ENCODE measurements around the gene ZNF410. TPM values are rescaled to one million over a fixed set of nuclear protein-coding genes. Genes with fewer than 3 reads are reported as not detected.

Gene ZNF410
- total and polyA plus RNA-seq, 2 of the 8 experiments (the other 6 are each of a cell fraction or from before 2014, with no cell fraction given), result 11.2 to 18.9 TPM

- no peak for DNase-seq (ENCODE audit: low read depth in 1 of 2, low spot score in 2 of 2)
- POLR2A ChIA-PET (ENCODE audit: partially characterized antibody), result interaction anchor here (0.6 kb wide), 1 partner anchor 199 kb away, joined by 4 read pairs; no protein-coding TSS in a partner anchor
- Histone ChIP-seq H2BK12ac (ENCODE audit: low read depth, low read length) (no peak overlapping the region), H2BK20ac (ENCODE audit: low read length) (no peak overlapping the region), H2AFZ (ENCODE audit: low read length) (no peak overlapping the region), H3K4me3 (ENCODE audit: extremely low read depth in 1 of 4, insufficient read depth in 2 of 4, low read depth in 3 of 4, low read length in 4 of 4) (no peak overlapping the region), H3K9me3 (ENCODE audit: insufficient read depth in 2 of 2, low read depth in 1 of 2, low read length in 1 of 2) (no peaks in the 10 kb centered on the region), H3K18ac (ENCODE audit: extremely low read depth, low read length) (no peak overlapping the region), H4K5ac (ENCODE audit: insufficient read length, low read depth, low read length) (no peak overlapping the region), H3K23me2 (ENCODE audit: low read depth, low read length) (peaks cover 10% of the 10 kb centered on the region), H3K9ac (replicated peaks in 1 of 4; ENCODE audit: extremely low read depth in 1 of 4, low read depth in 3 of 4, low read length in 3 of 4) (no peak overlapping the region), H3K79me1 (ENCODE audit: low read depth, low read length) (no peaks in the 10 kb centered on the region), H3K27me3 (replicated peaks in 1 of 4; ENCODE audit: control insufficient read depth in 3 of 4, extremely low read depth in 1 of 4, insufficient read depth in 3 of 4, low read length in 3 of 4) (no peaks in the 10 kb centered on the region), H3K4me1 (replicated peaks in 1 of 4; ENCODE audit: control insufficient read depth in 3 of 4, insufficient read depth in 4 of 4, low read length in 3 of 4) (peaks cover 0 to 2% (median 0%) of the 10 kb centered on the region in 4 experiments; a peak in 1 of 7 replicates), H4K8ac (ENCODE audit: extremely low read depth, insufficient read depth, low read length) (no peak overlapping the region), H3K23ac (ENCODE audit: insufficient read length) (no peak overlapping the region), H3K14ac (ENCODE audit: insufficient read length) (no peak overlapping the region), H3K4me2 (ENCODE audit: insufficient read depth in 1 of 2, low read depth in 2 of 2, low read length in 2 of 2) (no peak overlapping the region), H3K36me3 (ENCODE audit: control insufficient read depth in 2 of 4, insufficient read depth in 4 of 4, low read length in 3 of 4) (peaks cover 0 to 8% (median 3%) of the 10 kb centered on the region in 4 experiments; a peak in 5 of 8 replicates), H3K79me2 (ENCODE audit: control insufficient read depth in 1 of 2, insufficient read depth in 2 of 2, low read length in 2 of 2) (peaks cover 3 to 43% of the 10 kb centered on the region in 2 experiments; a peak in 3 of 4 replicates), H4K91ac (replicated peaks; ENCODE audit: insufficient read length, low read length) (no peak overlapping the region), H3K56ac (replicated peaks; ENCODE audit: insufficient read length, low read depth, low read length) (no peak overlapping the region), H2BK15ac (ENCODE audit: low read length) (no peak overlapping the region), H2AK5ac (ENCODE audit: low read depth, low read length) (no peak overlapping the region), H3K27ac (ENCODE audit: low read depth, low read length) (no peak overlapping the region), H2BK5ac (ENCODE audit: low read depth, low read length) (no peak overlapping the region; the same call in 1 of the 2 replicates), H4K20me1 (replicated peaks in 1 of 2; ENCODE audit: control insufficient read depth in 1 of 2, insufficient read depth in 2 of 2, low read length in 2 of 2) (no peaks in the 10 kb centered on the region), H2BK120ac (replicated peaks; ENCODE audit: low read depth, low read length) (no peak overlapping the region), H3K4ac (replicated peaks; ENCODE audit: insufficient read length, low read depth, low read length) (no peak overlapping the region)
- FAIRE-seq, result no peak
- CTCF ChIA-PET (ENCODE audit: partially characterized antibody), result interaction anchor here (0.9 kb wide), 1 partner anchor 12 kb away, joined by 3 read pairs; no protein-coding TSS in a partner anchor
- 97% methylated on average over 2 of the region's 2 CpGs; no CpG with 5 or more reads in 1 of the 2 experiments for WGBS, 2 experiments (ENCODE audit: extremely low coverage in 1 of 2, insufficient coverage in 1 of 2, insufficient read length in 1 of 2, insufficient replicate concordance in 2 of 2, low coverage in 1 of 2, low lambda C conversion rate in 2 of 2, missing lambda C conversion rate in 1 of 2)
- TF ChIP-seq ATF2 (IDR thresholded peaks at IDR 0.05; ENCODE audit: low read length) (no peak), SP1 (IDR thresholded peaks at IDR 0.05; ENCODE audit: low read depth, low read length) (no peak), ZNF274 (IDR thresholded peaks at IDR 0.05; ENCODE audit: borderline replicate concordance, extremely low read depth, low read length) (no peak), EGR1 (IDR thresholded peaks at IDR 0.05; ENCODE audit: borderline replicate concordance, low read depth, low read length) (no peak), TCF12 (IDR thresholded peaks at IDR 0.05; ENCODE audit: low read depth, low read length) (no peak), CTBP2 (IDR thresholded peaks at IDR 0.05; ENCODE audit: borderline replicate concordance, insufficient read depth, insufficient read length, low read length) (no peak), EZH2 (IDR thresholded peaks at IDR 0.05; ENCODE audit: low read depth, low read length, severe bottlenecking) (no peak), SP4 (IDR thresholded peaks at IDR 0.05; ENCODE audit: low read length) (no peak), SRF (IDR thresholded peaks at IDR 0.05; ENCODE audit: low read depth, low read length) (no peak), BACH1 (IDR thresholded peaks at IDR 0.05; ENCODE audit: low read length) (no peak), RBBP5 (IDR thresholded peaks at IDR 0.05; ENCODE audit: borderline replicate concordance, low read depth, low read length) (no peak), E2F6 (IDR thresholded peaks at IDR 0.05) (no peak)
Measured at GRCh38 chr14:73888971-73889370, 2.3 kb downstream of the ZNF410 start.

Measured in H1 (cell line).